K562 (cell line): ENCODE data around the gene VARS1. TPM values are rescaled to one million over a fixed set of nuclear protein-coding genes. Genes with fewer than 3 reads are reported as not detected.
A peak's percentile ranks its signal among the peaks of the same experiment; 100 is the strongest.

ENCODE experiments used
- CBFA2T3 ChIP-seq: fragments of 450-650 bp; IDR thresholded peaks from 2 replicates; pipeline ENCODE4 v1.6.1; 2017
- CBX8 ChIP-seq: fragments of 200-600 bp; sonication (generic); IDR thresholded peaks from 2 replicates; pipeline ENCODE4 v1.6.1; 2012; ENCODE audit warnings: borderline replicate concordance, mixed run types, low read depth, mild to moderate bottlenecking, moderate library complexity, mixed read lengths, low read length, control low read depth, inconsistent platforms; ENCODE audit not compliant: poor library complexity, severe bottlenecking; ENCODE audit errors: extremely low read depth
- HES1 ChIP-seq: fragments of 450-650 bp; IDR thresholded peaks from 2 replicates; pipeline ENCODE4 v1.6.1; 2016; ENCODE audit warnings: low read depth, mild to moderate bottlenecking, moderate library complexity
- HNRNPK ChIP-seq: fragments of 200-400 bp; formaldehyde crosslinking; IDR thresholded peaks from one replicate; pipeline ENCODE4 v1.6.1; 2018; ENCODE audit warnings: mild to moderate bottlenecking, low read depth, low read length; ENCODE audit not compliant: poor library complexity, severe bottlenecking
- JUND ChIP-seq, 2 experiments: IDR thresholded peaks; 2 replicates in 1 of 2; 3 replicates in 1 of 2; pipeline ENCODE4 v1.6.1; 2011; ENCODE audit warnings: borderline replicate concordance in 2 of 2, low read depth in 2 of 2, low read length in 2 of 2, improper control_type of control experiment in 1 of 2, missing biosample characterization in 1 of 2, missing genetic modification characterization in 1 of 2, missing genetic modification reagents in 1 of 2
- KAT8 ChIP-seq: fragments of 450-650 bp; IDR thresholded peaks from 2 replicates; pipeline ENCODE4 v1.6.1; 2016; ENCODE audit warnings: low read depth, mild to moderate bottlenecking
- MEF2D ChIP-seq: conservative IDR thresholded peaks from 2 replicates; pipeline ENCODE4 v1.6.1; 2016; ENCODE audit warnings: low read depth, missing genetic modification characterization, missing compliant biosample characterization
- MYBL2 ChIP-seq, 2 experiments: fragments of 450-650 bp in 1 of 2; sonication (generic) in 1 of 2; formaldehyde crosslinking in 1 of 2; IDR thresholded peaks; 2 replicates each; pipeline versions ENCODE4 v1.6.1 to v1.8.1; 2017 to 2022; ENCODE audit warnings: borderline replicate concordance in 1 of 2, inconsistent platforms in 1 of 2, low read depth in 1 of 2, mild to moderate bottlenecking in 1 of 2, missing genetic modification reagents in 1 of 2, moderate library complexity in 1 of 2
- NCOA2 ChIP-seq, 2 experiments: fragments of 450-650 bp; IDR thresholded peaks; 2 replicates each; pipeline ENCODE4 v1.6.1; 2018; ENCODE audit warnings: mild to moderate bottlenecking in 2 of 2, moderate library complexity in 1 of 2; ENCODE audit not compliant: partially characterized antibody in 2 of 2
- NFATC3 ChIP-seq: fragments of 450-650 bp; IDR thresholded peaks from 2 replicates; pipeline ENCODE4 v1.6.1; 2017; ENCODE audit warnings: mild to moderate bottlenecking
- NR0B1 ChIP-seq: fragments of 450-650 bp; IDR thresholded peaks from one replicate; pipeline ENCODE4 v1.6.1; 2018; ENCODE audit warnings: mild to moderate bottlenecking, moderate library complexity; ENCODE audit not compliant: partially characterized antibody
- PML ChIP-seq: IDR thresholded peaks from 2 replicates; pipeline ENCODE4 v1.6.1; 2012; ENCODE audit warnings: low read length, inconsistent platforms
- SAP30 ChIP-seq: fragments of 200-600 bp; sonication (generic); IDR thresholded peaks from 2 replicates; pipeline ENCODE4 v1.6.1; 2012; ENCODE audit warnings: borderline replicate concordance, low read depth, mild to moderate bottlenecking, moderate library complexity, low read length, control low read depth, inconsistent platforms; ENCODE audit not compliant: insufficient read depth, poor library complexity, severe bottlenecking
- SMAD2 ChIP-seq: fragments of 150-350 bp; IDR thresholded peaks from 2 replicates; pipeline ENCODE4 v1.6.1; 2014; ENCODE audit warnings: low read depth, mild to moderate bottlenecking, low read length
- SNRNP70 ChIP-seq: fragments of 200-400 bp; formaldehyde crosslinking; optimal IDR thresholded peaks from 2 replicates; pipeline ENCODE3; 2017; ENCODE audit warnings: low read depth, low read length
- TCF7 ChIP-seq: sonication (generic); IDR thresholded peaks from 2 replicates; pipeline ENCODE4 v1.6.1; 2016; ENCODE audit warnings: antibody characterized with exemption, borderline replicate concordance
- ZBTB8A ChIP-seq: fragments of 450-650 bp; IDR thresholded peaks from 2 replicates; pipeline ENCODE4 v1.6.1; 2018; ENCODE audit warnings: mild to moderate bottlenecking, moderate library complexity; ENCODE audit not compliant: partially characterized antibody
- ZNF76 ChIP-seq: fragments of 250-450 bp; sonication (Bioruptor Pico); IDR thresholded peaks from 2 replicates; pipeline ENCODE4 v1.4.0; 2020; ENCODE audit warnings: mild to moderate bottlenecking, moderate library complexity, borderline replicate concordance
- polyA plus RNA-seq, 8 experiments: library from polyadenylated mRNA; depleted of rRNA in 4 of 8; stranded (reverse) in 5 of 8; unstranded in 3 of 8; fragments of >200 nt; fragmentation: Nextera tagmentation in 2 of 8; fragmentation: Illumina TruSeq in 1 of 8; extraction: Ambion mirVana in 2 of 8; extraction: Trizol in 1 of 8; gene quantifications; 2 replicates each; pipeline versions ENCODE4 v1.2.1 to v1.2.3, GENCODE V29; 2011 to 2014; ENCODE audit warnings: inconsistent platforms in 1 of 8, missing spikeins in 1 of 8
- total RNA-seq, 7 experiments: library from RNA; depleted of rRNA in 6 of 7; stranded (reverse); fragments of >200 nt in 6 of 7; fragmentation: Illumina TruSeq in 2 of 7; extraction: Trizol in 2 of 7; gene quantifications; 2 replicates each; pipeline versions ENCODE4 v1.2.1 to v1.2.3, GENCODE V29; 2011 to 2021; ENCODE audit warnings: low replicate concordance in 1 of 7
- TF ChIP-seq, protein P1 (sequence below): fragments of 250-450 bp; sonication (Bioruptor Pico); IDR thresholded peaks from 2 replicates; pipeline ENCODE4 v1.9.0; 2021; ENCODE audit warnings: mild to moderate bottlenecking
- TF ChIP-seq, protein P2 (sequence below): sonication (generic); formaldehyde crosslinking; IDR thresholded peaks from 2 replicates; pipeline ENCODE4 v1.8.1; 2023; ENCODE audit warnings: mild to moderate bottlenecking, missing genetic modification reagents

Gene VARS1
- total and polyA plus RNA-seq, 9 of the 15 experiments (the other 6 are each of a cell fraction or from before 2014, with no cell fraction given) = 2.9 to 488 (median 130) TPM

- TF ChIP-seq HES1 = peak; percentile 93
- no peak for TF ChIP-seq HNRNPK
- no peak for TF ChIP-seq NR0B1
- peak; percentile 97 for TF ChIP-seq JUND (IDR thresholded peaks at IDR 0.05; ENCODE audit: borderline replicate concordance, low read depth, low read length)
- TF ChIP-seq JUND (tag; IDR thresholded peaks at IDR 0.05; ENCODE audit: borderline replicate concordance, low read depth, low read length) = no peak; the same call in 1 of the 3 replicates
- TF ChIP-seq, protein P1, sequence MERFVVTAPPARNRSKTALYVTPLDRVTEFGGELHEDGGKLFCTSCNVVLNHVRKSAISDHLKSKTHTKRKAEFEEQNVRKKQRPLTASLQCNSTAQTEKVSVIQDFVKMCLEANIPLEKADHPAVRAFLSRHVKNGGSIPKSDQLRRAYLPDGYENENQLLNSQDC = 0 out of 2 replicates have a peak, but pooled peaks have one; percentile 28
- peak; percentile 98 for TF ChIP-seq MEF2D (tag)
- TF ChIP-seq TCF7 = peak; percentile 85; the same call in 1 of the 2 replicates
- peak; percentile 75 for TF ChIP-seq PML
- no peak for TF ChIP-seq ZNF76 (CRISPR knock-in tag)
- TF ChIP-seq, protein P2, sequence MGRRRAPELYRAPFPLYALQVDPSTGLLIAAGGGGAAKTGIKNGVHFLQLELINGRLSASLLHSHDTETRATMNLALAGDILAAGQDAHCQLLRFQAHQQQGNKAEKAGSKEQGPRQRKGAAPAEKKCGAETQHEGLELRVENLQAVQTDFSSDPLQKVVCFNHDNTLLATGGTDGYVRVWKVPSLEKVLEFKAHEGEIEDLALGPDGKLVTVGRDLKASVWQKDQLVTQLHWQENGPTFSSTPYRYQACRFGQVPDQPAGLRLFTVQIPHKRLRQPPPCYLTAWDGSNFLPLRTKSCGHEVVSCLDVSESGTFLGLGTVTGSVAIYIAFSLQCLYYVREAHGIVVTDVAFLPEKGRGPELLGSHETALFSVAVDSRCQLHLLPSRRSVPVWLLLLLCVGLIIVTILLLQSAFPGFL (CRISPR knock-in tag) = no peak
- TF ChIP-seq NCOA2 (IDR thresholded peaks at IDR 0.05; ENCODE audit: partially characterized antibody in 2 of 2) = no peak
- TF ChIP-seq CBFA2T3 = peak; percentile 86
- TF ChIP-seq SAP30 = no peak
- TF ChIP-seq CBX8 = no peak
- TF ChIP-seq MYBL2 (IDR thresholded peaks at IDR 0.05; ENCODE audit: low read depth) = no peak
- no peak for TF ChIP-seq MYBL2 (CRISPR knock-in tag; IDR thresholded peaks at IDR 0.05; ENCODE audit: borderline replicate concordance)
- TF ChIP-seq SNRNP70 = peak; percentile 78
- TF ChIP-seq NFATC3 = no peak
- no peak for TF ChIP-seq KAT8
- TF ChIP-seq ZBTB8A = no peak
- no peak for TF ChIP-seq SMAD2
Observed at GRCh38 chr6:31776989-31777666, 18.4 kb downstream of the VARS1 start, which contains the start of gene VWA7 (continued).
